Stimulated activated CD4-positive, alpha-beta T cell treated with anti-CD3 and anti-CD28 coated beads, TNF-alpha, amount 100 ng/mL, for 24 hours (primary cell): ENCODE measurements around the gene SNX32.

Source experiments
- DNase-seq, 3 experiments: peaks; one replicate each; pipeline ENCODE4 v3.0.0-alpha.2; 2020; ENCODE audit warnings: low read depth in 3 of 3

The SNX32 gene

GRCh38 chr11:65854852-65855837, 21.4 kb downstream of the SNX32 start:
- DNase-seq: no peak

DNA sequence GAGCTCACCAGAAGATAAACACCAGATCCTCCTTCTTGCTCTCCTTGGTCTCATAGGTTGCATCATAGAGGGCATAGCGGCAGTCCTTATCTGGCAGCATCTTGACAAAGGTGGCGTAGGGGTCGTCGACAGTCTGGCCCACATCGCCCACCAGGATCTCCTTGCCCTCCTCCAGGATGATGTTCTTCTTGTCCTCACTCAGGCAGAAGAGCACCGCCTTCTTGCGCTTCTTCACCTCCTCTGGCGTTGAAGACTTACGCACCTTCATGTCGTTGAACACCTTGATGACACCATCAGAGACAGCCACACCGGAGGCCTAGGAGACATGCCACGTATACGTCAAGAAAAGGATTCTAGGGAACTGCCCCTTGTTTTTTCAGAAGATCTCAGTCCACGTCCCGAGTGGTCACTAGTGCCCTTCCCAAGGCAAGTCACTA, 22.2 kb downstream of the SNX32 start:
- DNase-seq: no peak

DNA sequence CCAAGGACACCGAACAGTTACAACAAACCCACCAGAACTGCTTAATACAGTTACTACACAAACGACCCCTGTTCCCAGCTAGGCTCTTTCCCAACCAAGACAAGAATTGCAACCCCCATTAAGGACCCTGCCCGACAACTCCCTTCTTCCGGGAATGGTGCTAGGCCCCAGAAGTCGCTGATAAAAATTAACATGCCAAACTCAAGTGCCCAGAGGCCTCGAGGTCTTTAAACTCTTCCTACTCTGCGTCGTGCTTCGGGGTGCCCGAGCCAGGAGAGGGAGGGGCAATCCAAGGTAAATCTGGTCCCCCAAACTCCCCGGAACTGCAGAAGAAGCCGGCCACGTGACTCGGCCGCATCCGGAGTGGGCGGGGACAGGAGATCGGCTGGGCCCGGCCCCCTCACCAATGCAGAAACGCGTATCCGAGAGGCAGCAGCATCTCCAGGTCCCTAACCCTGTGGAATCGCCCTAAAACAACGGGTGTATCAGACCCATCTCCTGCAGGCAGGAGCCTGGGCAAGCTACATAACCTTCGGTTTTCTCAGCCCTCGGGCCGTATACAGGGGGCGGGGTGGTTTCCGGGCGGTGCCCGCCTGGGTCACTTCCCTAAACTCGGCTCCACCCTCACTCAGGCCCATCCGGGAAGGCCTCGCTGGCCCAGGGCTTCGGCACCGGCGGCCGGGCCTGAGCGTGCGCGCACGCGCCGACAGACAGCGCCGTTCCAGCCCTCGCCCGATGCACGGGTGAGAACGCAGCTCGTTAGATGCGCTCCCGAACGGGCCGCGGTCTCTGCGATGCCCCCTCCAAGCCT, 23.1 kb downstream of the SNX32 start:
- peak; percentile 67 to 81 (median 68) for DNase-seq

GRCh38 chr11:65857500-65857852, 23.7 kb downstream of the SNX32 start:
- DNase-seq: peak in 1 of 3 experiments; percentile 56

DNA sequence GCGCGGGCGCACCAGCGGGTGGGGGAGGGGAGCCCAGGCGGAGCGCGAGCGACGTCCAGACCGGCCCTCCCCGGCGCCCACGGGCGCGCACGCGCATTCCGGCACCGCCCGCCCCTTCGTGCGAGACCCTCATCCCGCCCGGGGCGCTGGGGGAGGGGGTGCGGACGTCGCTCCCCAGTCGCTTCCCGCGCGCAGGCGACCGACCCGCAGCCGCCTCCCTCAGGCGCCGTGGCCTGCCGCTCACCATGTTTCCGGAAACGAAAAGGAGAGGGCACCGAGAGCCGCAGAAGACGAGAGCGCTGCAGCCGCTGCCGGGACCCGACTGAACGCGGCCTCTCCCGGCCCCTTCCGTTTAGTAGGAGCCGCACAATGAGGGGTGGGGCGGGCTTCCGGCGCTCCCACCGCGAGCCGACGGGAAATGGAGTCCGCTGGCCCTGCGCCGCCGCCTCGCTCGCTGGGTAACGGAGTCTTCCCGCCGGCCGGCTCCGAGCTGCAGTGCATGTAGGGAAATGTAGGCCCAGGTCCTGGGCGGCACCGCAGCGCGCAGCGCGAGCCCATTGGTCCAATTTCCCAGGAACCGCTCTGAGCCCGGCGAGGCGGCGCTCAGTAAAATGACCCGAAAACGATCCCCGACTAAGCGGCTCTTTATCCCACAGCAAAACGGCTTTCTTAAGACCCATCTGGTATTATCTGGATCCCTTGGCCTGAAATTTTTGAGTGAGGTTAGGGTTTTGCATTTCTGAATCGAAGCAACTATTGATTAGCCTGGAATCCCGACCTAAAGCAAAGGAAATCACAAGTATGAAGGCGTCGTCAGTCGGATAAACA, 24.3 kb downstream of the SNX32 start, which contains the start of gene CFL1:
CFL1 (minus strand) TSS at position 328 of the 828 bp plus-strand sequence; CDS start at position 247, 81 bp downstream.
- DNase-seq: peak; percentile 91 to 98 (median 94)

GRCh38 chr11:65858681-65859087, 24.9 kb downstream of the SNX32 start:
- no peak for DNase-seq

DNA sequence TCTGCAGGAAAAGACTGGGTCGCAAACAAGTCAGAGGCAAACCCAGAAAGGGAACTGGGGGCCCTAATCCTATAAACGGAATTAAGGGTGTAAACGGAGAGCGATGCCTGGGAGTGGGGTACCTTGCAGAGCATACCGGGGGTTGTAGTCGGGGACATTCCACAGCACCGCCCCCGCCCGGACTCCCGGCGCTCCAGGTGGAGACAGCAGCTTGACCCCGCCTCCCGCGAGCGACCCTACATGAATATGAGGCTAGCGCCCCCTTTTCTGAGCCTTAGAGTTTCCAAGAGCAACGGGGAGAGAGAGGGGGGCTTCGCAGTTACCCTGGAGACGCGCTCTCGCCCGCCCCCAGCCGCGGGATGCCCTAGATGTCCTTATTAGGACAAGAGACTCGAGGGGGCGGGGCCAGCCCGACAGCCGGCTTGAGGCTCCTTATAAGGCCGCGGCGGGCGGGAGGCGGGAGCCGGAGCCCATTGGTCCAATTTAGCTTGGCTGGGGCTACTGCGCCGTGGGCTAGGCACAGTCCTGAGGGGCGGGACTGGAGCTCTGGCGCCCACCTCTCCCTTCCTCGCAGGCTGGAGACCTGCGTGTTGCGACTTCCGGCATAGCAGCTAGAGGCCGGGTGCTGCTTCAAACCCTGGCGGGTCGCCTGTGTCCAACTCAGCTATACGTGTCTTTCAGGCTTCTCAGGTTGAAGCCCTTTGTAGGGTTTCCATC, 25.5 kb downstream of the SNX32 start:
- peak; percentile 92 to 99 (median 92) for DNase-seq

GRCh38 chr11:65859812-65860277, 26.1 kb downstream of the SNX32 start:
- DNase-seq: peak in 1 of 3 experiments; percentile 41

GRCh38 chr11:65860278-65861164, 26.8 kb downstream of the SNX32 start, which contains the start of gene MUS81:
TSS of gene MUS81 (plus strand) at chr11:65860433. CDS start at chr11:65860754, 321 bp downstream.
- DNase-seq: peak; percentile 90 to 95 (median 94)

DNA sequence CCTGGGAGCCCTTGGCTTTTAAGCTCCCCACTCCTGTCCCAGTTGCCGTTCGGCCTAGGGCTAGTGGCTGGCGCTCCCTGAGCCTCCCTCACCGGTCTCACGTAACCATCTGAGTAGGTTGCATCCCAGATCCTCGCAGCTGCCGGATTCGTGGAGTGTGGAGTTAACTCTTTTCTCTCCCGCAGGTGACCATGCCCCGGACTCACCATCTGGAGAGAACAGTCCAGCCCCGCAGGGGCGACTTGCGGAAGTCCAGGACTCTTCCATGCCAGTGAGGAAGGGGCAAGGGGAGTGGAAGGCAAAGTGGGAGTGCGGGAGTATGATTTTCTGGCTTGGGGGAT, 27.4 kb downstream of the SNX32 start:
- DNase-seq: no peak

GRCh38 chr11:65861533-65862183, 27.9 kb downstream of the SNX32 start:
- DNase-seq: no peak

GRCh38 chr11:65862191-65862735, 28.5 kb downstream of the SNX32 start:
- DNase-seq: no peak

- no peak for DNase-seq
These were observed 29.5 kb downstream of the SNX32 start for GRCh38 chr11:65862941-65863888.

GRCh38 chr11:65863889-65864705, 30.3 kb downstream of the SNX32 start:
- no peak for DNase-seq

DNA sequence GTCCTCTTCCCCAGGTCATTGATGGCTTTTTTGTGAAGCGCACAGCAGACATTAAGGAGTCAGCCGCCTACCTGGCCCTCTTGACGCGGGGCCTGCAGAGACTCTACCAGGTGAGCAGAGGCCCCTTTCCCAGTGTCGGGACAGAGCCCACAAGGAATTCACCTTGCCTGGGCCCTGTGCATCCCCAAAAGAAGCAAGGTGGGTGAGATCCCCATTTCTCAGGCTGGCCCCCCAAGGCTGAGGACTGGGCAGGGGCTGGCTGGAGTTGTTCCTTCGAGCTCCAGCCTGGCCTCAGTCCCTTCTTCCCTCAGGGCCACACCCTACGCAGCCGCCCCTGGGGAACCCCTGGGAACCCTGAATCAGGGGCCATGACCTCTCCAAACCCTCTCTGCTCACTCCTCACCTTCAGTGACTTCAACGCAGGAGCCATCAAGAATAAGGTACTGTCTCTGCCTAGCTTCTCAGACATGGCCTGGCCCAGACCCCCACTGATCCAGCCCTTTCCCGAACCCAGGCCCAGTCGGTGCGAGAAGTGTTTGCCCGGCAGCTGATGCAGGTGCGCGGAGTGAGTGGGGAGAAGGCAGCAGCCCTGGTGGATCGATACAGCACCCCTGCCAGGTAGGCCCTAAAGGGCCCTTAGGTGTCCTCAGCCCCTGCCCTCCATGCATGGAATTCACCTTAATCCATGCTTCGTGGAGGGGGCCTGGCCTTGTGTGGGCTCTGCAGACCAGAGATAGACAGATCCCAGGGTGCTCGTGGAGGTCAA, 31.1 kb downstream of the SNX32 start:
- DNase-seq: no peak
